ENCODE data around the gene ARL15. TPM values are rescaled to one million over a fixed set of nuclear protein-coding genes. Genes with fewer than 3 reads are reported as not detected.

ARL15 gene
- 119 TPM for total RNA-seq

GRCh38 chr5:54310433-54311175, at the start of gene ARL15:
Gene ARL15 (minus strand): TSS chr5:54310573.

Small RNA genes within 50 kb of the gene (small RNA-seq; reads per million reads assigned to genes)
- not detected for gene AC008873.1 (ENCODE audit: low replicate concordance)
- not detected for gene MIR4459 (ENCODE audit: low replicate concordance)
- not detected for gene MIR581 (ENCODE audit: low replicate concordance)
- not detected for gene RNU6-272P (ENCODE audit: low replicate concordance)

Other genes with a start within 250 kb of the ARL15 start
- 0.94 TPM for gene HSPB3, start 145.1 kb upstream of the ARL15 start, total RNA-seq
- 33.2 TPM for gene SNX18, start 207.2 kb upstream of the ARL15 start, total RNA-seq

All from parietal lobe (tissue), 2 donors.